Measurements from ENCODE around the gene POU3F3.

POU3F3 gene

DNA sequence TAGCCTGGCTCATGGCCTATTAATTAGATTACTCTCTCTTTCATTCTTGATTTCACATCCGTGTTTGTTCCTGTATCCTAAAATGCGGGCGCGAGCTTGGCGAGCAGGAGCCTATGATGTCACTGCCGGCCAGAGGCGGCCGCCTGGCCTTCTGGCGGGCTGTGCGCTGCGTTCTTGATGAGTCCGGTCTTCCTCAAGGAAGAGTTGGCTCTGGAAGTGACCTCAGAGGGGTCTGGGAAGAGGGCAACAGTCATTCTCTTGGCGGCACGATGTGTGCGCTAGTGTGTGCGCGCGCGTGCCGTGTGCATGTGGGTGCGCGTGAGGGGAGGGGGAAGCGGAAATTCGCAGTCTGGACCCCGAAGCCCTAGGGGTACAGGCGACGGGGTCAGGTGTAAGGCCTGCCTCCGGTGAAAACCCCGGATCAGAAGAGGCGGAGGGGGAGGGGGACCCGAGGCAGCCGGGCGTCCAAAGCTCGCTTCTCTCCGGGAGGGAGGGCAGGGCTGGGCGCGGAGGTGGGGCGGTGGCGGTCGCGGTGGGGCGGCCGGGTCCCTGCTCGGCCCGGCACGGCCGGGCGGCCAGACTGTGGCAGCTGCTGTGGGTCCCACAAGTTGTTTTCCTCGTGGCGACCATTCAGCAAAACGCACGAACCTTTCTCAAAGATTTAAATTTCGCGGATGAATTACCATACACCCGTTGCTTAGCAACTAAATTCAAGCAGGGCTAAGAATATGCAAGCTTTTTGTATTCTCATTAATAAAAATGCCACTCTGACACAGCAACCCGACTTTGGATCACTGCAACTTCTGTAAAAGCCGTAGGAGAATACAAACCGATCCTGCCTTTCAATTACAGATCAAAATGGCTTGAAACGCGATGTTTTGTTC is 8.4 kb downstream of the POU3F3 start:
- intact Hi-C loops (cut with micrococcal nuclease), result loop anchor here (5.0 kb wide), 1 partner anchor 175 kb away; the partner anchor contains the start of gene MRPS9
- Mint-ChIP-seq H3K9me3 (no peaks in the 10 kb centered on the region), H3K4me3 (peak overlapping the region; percentile 22), H3K4me1 (ENCODE audit: low read depth) (peaks cover 35% of the 10 kb centered on the region), H3K36me3 (ENCODE audit: low read depth) (no peaks in the 10 kb centered on the region), H3K27me3 (peaks cover 88% of the 10 kb centered on the region), H3K27ac (no peak overlapping the region)

DNA sequence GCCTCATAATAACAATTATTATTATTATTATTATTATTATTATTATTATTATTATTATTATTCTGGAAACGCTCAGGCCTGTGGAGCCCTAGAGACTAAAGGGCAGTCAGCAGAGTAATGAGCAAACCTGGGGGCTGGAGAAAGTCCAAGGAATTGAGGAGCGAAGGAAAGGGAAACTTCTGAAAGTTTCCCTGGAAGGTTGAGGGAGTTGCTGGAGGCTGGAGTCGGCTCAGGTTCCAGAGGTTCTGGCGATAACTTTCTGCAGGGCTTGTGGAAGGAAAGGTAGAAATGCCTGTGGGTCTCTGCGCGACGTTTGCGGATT is 9.2 kb downstream of the POU3F3 start:
- intact Hi-C loops (cut with micrococcal nuclease), result loop anchor here (5.0 kb wide), 1 partner anchor 174 kb away; the partner anchor contains the start of gene MRPS9
- Mint-ChIP-seq H3K27me3 (peaks cover 92% of the 10 kb centered on the region), H3K4me3 (no peak overlapping the region)

DNA sequence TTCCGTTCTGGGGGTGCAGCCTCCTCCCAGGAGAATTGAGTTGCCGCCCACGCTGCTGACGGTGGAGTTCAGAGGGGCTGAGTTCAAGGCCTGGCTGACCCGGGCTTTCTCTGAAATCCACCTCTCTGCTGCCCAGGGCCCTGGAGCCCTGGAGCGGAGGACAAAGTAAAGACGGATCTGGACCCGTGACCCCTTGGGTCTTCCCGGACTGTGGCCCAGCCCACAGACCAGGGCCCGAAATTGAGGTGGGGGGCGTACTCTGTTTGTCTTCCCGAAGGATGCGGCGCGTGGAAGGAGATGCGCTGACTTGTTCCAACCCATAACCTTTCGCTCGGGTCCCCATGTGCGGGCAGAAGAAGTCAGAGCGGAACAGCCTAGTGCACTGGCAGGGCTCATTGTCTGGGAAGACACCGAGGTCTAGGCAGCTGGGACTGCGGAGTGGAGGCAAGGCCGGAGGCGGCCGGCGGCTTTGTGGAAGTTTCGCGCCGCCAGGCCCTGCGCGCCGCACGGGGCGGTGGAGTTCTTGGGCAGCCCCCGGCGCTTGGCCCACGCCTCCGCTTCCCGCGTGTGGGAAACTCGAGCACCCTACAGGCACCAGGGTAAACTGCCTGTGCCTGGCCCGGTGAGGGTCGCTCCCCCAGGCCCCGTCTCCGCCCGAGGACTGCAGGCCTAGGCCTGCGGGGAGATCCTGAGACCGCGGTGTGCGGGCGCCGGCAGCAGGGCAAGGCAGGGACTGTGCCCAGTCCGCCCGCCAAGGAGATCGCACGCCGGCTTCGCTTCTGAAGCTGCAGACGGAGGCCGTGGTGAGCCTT is 9.8 kb downstream of the POU3F3 start:
- Mint-ChIP-seq H3K9me3 (no peaks in the 10 kb centered on the region), H3K36me3 (ENCODE audit: low read depth) (no peaks in the 10 kb centered on the region), H3K27ac (no peak overlapping the region), H3K4me1 (ENCODE audit: low read depth) (peaks cover 36% of the 10 kb centered on the region), H3K27me3 (peaks cover 92% of the 10 kb centered on the region), H3K4me3 (no peak overlapping the region)
- intact Hi-C loops (cut with micrococcal nuclease), result loop anchor here (5.0 kb wide), 1 partner anchor 174 kb away; the partner anchor contains the start of gene MRPS9

More for the DNA sequence above, 9.2 kb downstream of the POU3F3 start:
- H3K27ac Mint-ChIP-seq, result no peak overlapping the region
- H3K9me3 Mint-ChIP-seq, result no peaks in the 10 kb centered on the region
- H3K36me3 Mint-ChIP-seq (ENCODE audit: low read depth), result no peaks in the 10 kb centered on the region
- H3K4me1 Mint-ChIP-seq (ENCODE audit: low read depth), result peaks cover 36% of the 10 kb centered on the region

DNA sequence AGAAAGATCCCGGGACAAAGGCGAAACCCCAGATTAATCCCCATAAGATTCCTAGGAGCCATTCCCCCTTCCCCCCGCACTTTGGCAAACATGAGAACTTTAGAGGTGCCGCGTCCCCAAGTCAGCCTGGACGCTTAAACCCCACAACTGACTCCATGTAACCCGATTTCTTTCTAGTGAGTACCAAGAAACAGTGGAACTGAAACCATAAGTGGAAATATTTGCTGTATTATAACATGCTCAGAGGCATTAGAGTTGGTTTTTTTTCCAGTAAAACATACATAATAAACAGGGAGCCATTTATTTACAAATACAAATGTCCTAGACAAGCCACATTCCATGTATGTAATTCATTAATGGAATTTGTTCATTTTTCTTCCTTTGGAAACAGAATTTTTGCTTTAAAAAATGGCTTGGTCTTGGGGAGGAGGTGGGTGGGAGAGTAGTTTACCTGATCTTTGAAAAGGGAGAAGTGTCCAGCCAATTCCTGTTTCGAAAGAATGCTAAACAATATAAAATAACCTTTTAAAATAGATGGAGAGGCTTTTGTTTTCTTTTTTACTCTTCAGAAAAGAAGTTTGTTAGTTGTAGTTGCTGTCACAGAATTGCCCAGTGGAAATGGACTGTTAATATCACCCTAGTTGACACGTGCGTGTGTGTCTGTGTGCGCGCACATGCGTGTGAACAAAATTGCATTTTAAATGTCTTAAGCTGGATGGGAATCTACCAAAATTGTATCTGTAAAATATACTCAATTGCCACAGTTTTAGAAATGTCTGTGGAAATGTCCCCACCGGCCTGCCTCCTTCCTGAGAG is 10.6 kb downstream of the POU3F3 start:
- intact Hi-C loops (cut with micrococcal nuclease), result loop anchor here (5.0 kb wide), 1 partner anchor 173 kb away; the partner anchor contains the start of gene MRPS9
- no peak overlapping the region for H3K27ac Mint-ChIP-seq
- H3K4me3 Mint-ChIP-seq, result peak overlapping the region; percentile 31

DNA sequence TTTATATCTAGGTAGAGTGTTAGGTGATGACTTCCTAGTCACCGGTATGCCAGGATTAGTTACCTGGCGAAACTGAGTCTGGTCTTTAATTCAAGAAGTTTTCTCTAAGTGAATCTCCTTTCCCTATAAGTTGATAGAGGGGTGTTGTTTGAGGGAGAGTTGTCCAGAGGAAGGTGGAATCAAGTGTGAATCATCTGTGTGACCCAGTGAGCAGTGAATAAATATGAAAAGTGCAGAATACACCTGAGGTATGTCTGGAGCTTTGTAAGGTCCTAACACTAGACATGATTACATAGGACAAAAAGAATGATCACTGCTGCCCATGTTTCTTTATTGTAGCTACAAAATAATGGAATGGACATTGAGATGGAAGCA is 11.2 kb downstream of the POU3F3 start:
- intact Hi-C loops (cut with micrococcal nuclease), result no loop called here
- H3K36me3 Mint-ChIP-seq (ENCODE audit: low read depth), result no peaks in the 10 kb centered on the region
- H3K4me3 Mint-ChIP-seq, result no peak overlapping the region
- H3K4me1 Mint-ChIP-seq (ENCODE audit: low read depth), result peaks cover 30% of the 10 kb centered on the region
- H3K27ac Mint-ChIP-seq, result no peak overlapping the region
- H3K9me3 Mint-ChIP-seq, result no peaks in the 10 kb centered on the region
- peaks cover 92% of the 10 kb centered on the region for H3K27me3 Mint-ChIP-seq

More for the DNA sequence above, 10.6 kb downstream of the POU3F3 start:
- Mint-ChIP-seq H3K4me1 (ENCODE audit: low read depth) (peaks cover 33% of the 10 kb centered on the region), H3K27me3 (peaks cover 92% of the 10 kb centered on the region), H3K36me3 (ENCODE audit: low read depth) (no peaks in the 10 kb centered on the region), H3K9me3 (no peaks in the 10 kb centered on the region)

DNA sequence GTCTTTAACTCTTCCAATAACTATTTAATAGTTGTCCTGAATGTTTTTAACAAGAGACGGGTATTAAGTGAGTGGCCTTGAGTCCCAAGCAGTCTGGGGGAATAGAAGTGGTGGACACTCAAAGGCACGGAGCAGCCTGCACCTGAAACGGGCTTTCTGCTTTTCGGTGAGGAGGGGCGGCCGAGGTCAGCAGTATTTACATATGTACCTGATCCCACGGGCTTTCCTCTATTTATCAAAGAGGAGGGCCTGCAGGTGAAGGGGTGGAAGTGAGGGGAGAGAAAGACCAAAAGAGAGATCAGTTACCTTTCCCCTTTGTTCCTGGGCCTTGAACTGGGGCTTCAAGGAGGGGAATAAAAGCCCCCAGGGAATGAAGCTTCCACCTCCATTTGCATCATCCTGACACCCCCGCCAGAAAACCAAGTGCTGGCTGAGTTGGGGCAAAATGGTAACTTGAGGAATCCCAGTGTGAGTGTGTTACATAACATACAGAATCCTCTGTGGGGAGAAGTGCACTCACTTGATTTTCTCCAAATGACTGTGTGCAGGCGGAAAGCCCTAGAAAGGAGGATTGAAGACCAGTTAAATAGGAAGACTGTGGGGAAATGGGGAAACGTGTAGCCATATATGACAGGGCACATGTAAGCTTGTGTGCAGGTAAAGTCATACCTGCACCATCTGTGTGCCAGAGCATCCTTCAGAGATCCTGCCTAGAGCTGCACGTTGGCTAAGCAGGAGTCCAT is 12.4 kb downstream of the POU3F3 start:
- Mint-ChIP-seq H3K27me3 (peaks cover 96% of the 10 kb centered on the region), H3K9me3 (no peaks in the 10 kb centered on the region), H3K27ac (no peak overlapping the region), H3K4me1 (ENCODE audit: low read depth) (peaks cover 28% of the 10 kb centered on the region), H3K4me3 (no peak overlapping the region), H3K36me3 (ENCODE audit: low read depth) (no peaks in the 10 kb centered on the region)
- intact Hi-C loops (cut with micrococcal nuclease), result no loop called here

DNA sequence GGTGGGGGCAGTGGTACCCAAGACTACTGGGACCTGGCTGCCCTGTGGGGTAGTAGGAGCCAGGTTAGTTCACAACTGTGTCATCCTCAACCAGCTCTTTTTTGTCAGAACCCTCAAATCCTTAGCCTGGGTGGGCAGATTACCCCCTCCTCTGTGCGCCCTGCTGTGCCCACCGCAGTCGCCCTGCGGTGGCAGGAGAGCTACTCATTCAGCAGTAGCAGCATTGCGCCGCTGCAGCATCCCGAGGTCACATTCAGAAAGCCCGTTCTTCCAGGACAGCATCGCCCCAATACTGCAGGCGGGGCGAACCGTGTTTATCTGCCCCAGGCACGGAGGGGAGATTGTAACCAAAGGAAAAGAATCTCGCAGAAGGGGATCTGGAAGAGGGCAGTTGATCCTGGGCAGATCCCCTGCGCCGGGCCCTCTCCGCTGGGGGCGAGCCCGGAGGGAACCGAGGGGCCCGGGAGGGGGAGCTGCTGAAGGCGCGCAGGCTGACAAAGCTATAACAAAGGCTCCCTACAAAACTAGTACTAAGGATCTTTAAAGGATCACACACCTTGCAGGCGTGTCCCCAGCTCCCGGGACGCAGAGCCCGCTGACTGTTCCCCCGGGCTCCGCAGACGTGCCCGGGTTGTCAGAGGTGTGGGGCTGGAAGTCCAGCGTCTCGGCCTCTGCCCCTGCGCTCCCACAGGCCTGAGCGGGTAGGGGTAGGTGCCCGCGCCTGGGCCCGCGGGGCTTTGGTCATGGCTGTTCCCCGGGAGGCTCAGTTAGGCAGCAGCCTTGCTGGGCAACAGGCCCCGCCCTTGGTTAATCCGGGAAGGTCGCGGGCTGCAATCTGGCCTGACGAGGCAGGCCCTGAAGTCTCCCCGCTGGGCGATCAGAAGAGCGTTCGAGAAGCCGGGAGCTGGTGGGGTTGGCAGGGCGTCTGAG is 13.2 kb downstream of the POU3F3 start:
- Mint-ChIP-seq H3K4me1 (ENCODE audit: low read depth) (peaks cover 24% of the 10 kb centered on the region), H3K4me3 (no peak overlapping the region), H3K27ac (no peak overlapping the region), H3K36me3 (ENCODE audit: low read depth) (no peaks in the 10 kb centered on the region), H3K9me3 (no peaks in the 10 kb centered on the region), H3K27me3 (peaks cover 96% of the 10 kb centered on the region)
- intact Hi-C loops (cut with micrococcal nuclease), result no loop called here

DNA sequence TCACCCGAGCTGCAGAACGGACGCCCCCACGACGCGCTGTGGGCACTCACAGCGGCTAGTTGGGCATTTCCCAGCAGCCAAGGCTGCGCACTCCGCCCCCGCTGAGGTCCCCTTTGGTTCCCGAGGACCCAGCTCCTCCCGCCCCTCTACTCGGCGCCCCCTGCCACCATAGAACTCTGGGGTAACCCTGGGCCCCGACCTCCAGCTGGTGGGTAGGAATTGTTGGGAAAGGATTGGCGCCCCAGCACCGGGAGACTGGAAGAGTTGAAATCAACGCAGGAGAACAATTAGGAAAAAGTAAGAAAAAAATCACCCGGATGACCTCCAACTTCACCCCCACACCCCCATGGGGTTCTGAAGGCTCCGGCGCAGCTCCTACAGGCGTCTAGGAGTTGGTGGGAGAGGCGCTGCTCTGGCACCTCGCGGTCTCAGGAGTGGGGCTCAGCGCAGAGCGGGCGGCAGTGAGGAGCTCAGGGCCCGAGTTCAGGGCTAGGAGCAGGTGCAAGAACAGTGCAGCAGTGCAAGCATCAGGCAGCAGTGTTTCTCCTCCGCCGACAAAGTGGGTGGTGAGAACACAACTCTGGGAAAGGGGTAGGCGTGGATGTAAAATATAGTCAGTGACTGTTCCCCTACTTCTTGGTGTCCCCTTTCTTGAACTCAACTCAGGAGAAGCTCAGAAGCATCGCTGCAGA is 14.0 kb downstream of the POU3F3 start:
- Mint-ChIP-seq H3K27me3 (peaks cover 98% of the 10 kb centered on the region), H3K9me3 (no peaks in the 10 kb centered on the region), H3K4me1 (ENCODE audit: low read depth) (peaks cover 29% of the 10 kb centered on the region), H3K27ac (no peak overlapping the region), H3K36me3 (ENCODE audit: low read depth) (no peaks in the 10 kb centered on the region), H3K4me3 (no peak overlapping the region)
- intact Hi-C loops (cut with micrococcal nuclease), result no loop called here

DNA sequence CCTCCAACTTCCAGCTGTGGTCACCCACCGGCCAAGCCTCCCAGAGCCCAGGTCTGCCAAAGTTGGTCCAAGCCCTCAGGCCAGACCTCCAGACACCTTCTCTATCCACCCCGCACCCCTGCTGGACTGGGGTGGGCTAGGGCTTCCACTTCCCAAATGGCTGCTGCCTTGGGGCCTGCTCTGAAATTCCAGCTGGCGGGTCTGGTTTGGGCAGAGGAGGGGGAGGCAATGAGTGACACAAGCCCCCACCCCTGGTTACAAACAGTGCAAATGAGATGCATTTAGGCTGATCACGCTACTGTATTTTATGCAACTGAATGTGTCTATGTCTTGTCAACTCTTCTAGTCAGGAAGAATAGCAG is 14.6 kb downstream of the POU3F3 start:
- Mint-ChIP-seq H3K27ac (no peak overlapping the region), H3K4me1 (ENCODE audit: low read depth) (peaks cover 31% of the 10 kb centered on the region), H3K9me3 (no peaks in the 10 kb centered on the region), H3K27me3 (peaks cover 99% of the 10 kb centered on the region), H3K4me3 (no peak overlapping the region), H3K36me3 (ENCODE audit: low read depth) (no peaks in the 10 kb centered on the region)
- intact Hi-C loops (cut with micrococcal nuclease), result no loop called here

DNA sequence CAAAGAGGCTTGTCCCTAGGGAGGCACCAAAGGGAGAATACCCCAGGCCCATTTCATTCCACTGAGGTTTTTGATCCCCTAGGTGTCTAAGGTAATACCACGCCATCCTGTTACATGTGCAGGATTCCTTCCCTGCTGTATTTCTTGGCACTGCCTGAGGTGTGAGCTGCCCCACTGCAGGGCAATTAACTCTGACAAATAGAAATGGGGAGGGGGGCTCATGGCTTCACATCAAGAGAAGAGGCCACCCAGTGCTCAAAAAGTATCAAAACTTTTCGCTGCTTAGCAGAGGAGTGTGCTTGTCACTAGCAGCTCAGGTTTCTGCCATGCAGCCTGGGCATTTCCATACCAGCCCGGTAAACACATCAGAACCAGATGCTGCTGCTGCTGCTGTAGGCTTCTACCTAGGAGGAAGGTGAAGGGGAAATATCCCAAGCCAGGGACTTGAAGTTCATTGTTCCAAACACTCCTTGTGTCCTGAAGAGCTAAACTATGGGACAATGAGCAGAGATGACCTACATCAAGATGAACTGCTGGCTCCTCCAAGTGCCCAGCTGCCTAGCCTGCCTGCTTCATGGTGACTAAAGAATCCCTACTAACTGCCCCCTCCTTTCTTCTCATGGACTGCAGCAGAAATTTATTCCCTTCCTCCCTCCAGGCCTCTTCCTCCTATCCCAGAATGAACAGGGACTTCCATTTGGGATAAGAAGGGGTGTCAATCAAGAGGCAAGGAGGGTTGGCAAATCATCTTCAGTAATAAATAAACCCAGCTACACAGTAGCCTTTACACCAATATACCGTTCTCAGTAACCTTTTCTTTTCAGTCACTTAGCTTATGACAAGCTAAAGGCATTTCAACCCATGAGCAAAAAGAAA is 16.4 kb downstream of the POU3F3 start:
- intact Hi-C loops (cut with micrococcal nuclease), result loop anchor here (10.0 kb wide), 1 partner anchor 836 kb away; no protein-coding TSS in a partner anchor

DNA sequence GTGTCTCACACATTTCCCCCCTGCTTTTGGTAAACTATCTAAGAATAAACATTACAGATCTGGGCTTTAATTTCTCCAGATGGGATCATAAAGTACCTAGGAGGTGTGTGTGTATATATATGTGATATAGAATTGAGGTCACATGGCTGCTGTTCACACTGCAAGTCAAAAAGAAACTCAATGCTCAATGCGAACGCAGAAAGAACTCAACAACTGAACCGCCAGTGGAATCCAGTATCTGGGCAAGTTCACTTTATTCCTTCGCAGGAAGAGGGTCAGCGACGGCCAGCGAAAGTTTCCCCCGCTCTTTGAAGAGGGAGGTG is 17.7 kb downstream of the POU3F3 start:
- Mint-ChIP-seq H3K4me1 (ENCODE audit: low read depth) (peaks cover 32% of the 10 kb centered on the region), H3K9me3 (no peaks in the 10 kb centered on the region), H3K27me3 (peaks cover 87% of the 10 kb centered on the region), H3K36me3 (ENCODE audit: low read depth) (no peaks in the 10 kb centered on the region), H3K4me3 (no peak overlapping the region), H3K27ac (no peak overlapping the region)
- intact Hi-C loops (cut with micrococcal nuclease), result loop anchor here (10.0 kb wide), 1 partner anchor 837 kb away; no protein-coding TSS in a partner anchor

More for the DNA sequence above, 16.4 kb downstream of the POU3F3 start:
- H3K27ac Mint-ChIP-seq, result no peak overlapping the region
- H3K4me1 Mint-ChIP-seq (ENCODE audit: low read depth), result peaks cover 31% of the 10 kb centered on the region
- peaks cover 94% of the 10 kb centered on the region for H3K27me3 Mint-ChIP-seq
- no peaks in the 10 kb centered on the region for H3K9me3 Mint-ChIP-seq
- H3K36me3 Mint-ChIP-seq (ENCODE audit: low read depth), result no peaks in the 10 kb centered on the region
- H3K4me3 Mint-ChIP-seq, result no peak overlapping the region
